ENCODE results near the gene TRIM67.
"Not testable (repeated sequence)": the region's sequence is repeated elsewhere in the genome, so short reads cannot be mapped to it uniquely, and the experiment has no call there.

TRIM67 gene

GRCh38 chr1:231158141-231158540 is 3.7 kb upstream of the TRIM67 start:
- DNase-seq (ENCODE audit: low read depth): not testable (repeated sequence)

DNA sequence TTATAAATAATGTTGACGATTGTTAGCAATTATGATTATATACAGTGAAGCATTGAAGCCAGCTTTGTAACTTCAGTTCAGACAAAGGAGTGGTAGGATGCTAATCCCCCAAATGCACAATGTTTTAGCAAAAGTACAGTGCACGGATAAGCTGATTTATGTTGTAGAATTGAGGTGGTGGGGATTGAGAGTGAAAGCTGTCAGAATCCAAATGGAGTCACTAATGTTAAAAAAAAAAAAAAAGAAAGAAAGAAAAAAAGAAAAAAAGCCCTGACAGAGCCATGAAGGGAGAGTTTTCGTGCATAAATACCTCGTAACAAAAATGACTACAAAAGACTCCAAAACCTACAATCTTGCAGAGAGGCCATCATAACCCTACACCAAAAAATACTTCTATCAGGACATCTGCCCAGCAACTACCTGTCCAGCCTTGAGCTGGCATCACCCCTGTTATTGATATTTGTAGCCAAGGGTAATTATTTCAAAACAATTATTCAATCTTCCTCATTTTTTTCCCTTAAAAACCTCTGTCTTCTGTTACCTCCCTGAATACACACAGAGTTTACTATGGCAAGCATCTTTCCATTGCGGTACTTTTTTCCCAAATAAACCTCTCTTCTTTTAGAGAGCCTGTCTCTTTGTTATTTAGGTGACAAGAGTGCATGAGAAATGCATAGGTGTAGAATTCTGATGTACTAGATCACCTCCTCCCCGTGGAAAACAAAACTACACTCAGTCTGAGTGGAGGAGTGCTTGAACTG is 2.5 kb upstream of the TRIM67 start:
- DNase-seq (ENCODE audit: low read depth): no peak

DNA sequence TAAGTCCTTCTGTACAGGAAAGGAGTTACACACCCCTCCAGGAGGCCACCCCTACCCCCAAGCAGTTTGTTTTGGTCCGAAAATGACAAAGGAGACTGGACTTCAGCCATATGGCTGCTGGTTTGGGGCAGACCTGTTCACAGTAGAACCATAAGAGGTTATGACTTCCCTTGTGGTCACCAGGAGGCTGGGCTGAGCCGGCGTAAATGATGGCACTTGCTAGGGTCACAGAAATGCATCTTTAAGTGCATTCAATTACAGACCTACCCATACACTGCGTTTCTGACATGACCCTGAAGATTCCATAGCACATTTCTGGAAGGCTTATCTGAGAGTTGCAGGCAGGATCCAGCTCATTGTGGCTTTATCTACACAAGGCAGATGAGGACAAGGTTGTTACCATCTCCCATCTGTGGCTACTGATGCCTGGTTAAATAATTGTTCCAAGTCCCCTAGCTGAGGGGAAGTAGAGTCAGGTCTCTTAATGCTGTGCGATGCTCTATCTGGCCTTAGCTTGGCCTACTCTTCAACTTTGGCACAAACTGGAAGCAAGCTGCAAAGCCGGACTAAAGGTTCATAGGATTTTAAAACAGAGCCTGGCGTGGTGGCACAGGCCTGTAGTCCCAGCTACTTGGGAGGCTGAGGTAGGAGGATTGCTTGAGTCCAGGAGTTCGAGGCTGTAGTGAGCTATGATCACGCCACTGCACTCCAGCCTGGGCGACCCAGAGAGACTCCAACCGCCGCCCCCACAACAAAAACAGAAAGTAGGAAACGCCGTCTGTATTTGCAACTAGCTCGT is 1.7 kb upstream of the TRIM67 start:
- no peak for DNase-seq (ENCODE audit: low read depth)

DNA sequence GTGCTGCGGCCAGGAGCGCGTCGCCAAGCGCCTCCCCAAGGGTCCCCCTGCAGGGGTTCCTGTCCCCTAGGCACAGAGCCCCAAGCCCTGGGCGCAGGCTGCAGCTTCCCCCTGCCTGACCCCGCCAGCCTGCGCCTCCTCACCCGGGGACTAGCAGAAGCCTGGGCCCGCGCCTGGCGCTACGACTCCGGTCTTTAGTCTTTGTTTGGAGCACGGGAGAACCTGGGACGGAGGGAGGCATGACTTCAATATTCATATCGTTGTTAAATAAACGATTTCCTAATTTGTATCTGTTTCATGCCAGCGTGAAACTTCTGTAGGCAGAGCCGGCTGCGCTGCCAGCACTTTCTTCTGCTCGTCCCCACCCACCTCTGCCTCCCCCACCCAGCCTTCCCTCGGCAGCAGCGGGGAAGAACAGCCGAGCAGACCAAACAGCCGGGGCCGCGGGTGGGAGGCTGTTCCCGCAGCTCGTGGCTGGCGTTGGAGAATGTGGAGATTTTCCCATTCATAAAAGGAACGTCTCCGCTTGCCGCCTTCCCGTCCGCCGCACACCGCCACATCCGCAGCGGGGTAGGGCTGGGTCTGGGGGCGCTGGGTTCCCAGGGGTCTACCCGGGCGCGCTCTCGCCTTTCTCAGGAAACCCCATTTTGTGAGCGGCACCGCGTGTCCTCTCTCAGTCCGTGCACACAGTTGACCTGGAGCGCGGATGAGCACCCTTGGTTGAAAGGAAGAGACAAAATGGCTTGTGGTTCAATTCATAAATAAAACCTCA is 777 bp upstream of the TRIM67 start:
- no peak for DNase-seq (ENCODE audit: low read depth)

GRCh38 chr1:231162297-231162969 is 575 bp downstream of the TRIM67 start:
- DNase-seq (ENCODE audit: low read depth): no peak

DNA sequence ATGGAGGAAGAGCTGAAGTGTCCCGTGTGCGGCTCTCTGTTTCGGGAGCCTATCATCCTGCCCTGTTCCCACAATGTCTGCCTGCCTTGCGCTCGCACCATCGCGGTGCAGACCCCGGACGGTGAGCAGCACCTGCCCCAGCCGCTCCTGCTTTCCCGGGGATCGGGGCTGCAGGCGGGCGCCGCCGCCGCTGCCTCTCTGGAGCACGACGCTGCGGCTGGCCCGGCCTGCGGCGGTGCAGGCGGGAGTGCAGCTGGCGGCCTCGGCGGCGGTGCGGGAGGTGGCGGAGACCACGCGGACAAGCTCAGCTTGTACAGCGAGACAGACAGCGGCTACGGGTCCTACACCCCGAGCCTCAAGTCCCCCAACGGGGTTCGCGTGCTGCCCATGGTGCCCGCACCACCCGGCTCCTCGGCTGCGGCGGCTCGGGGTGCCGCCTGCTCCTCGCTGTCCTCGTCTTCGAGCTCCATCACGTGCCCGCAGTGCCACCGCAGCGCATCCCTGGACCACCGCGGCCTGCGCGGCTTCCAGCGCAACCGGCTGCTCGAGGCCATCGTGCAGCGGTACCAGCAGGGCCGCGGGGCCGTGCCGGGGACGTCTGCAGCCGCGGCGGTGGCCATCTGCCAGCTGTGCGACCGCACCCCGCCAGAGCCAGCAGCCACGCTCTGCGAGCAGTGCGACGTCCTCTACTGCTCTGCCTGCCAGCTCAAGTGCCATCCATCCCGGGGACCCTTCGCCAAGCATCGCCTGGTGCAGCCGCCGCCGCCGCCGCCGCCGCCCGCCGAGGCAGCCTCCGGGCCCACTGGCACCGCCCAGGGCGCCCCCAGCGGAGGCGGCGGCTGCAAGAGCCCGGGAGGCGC is 1.3 kb downstream of the TRIM67 start:
- DNase-seq (ENCODE audit: low read depth): no peak

DNA sequence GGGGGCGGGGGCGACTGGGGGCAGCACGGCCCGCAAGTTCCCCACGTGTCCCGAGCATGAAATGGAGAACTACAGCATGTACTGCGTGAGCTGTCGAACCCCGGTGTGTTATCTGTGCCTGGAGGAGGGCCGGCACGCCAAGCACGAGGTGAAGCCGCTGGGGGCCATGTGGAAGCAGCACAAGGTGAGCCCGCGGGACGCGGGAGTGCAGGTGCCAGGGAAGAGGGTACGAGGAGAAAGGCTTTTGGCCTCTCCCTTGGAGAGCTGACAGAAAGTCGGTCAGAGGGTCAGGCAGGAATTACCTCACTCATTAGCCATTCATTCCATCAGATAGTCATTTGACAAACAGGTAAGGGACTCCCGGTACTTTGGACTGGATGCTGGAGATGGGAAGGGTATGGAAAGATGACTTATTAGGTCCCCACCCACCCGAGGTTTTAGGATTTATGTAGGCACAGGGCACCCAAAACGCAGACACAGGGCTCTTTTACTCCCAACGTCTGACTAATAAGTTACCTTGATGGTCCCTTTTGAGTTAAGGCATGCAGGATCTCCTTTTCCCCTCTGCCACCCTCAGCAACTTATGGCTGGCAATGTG is 2.1 kb downstream of the TRIM67 start:
- DNase-seq (ENCODE audit: low read depth): no peak

DNA sequence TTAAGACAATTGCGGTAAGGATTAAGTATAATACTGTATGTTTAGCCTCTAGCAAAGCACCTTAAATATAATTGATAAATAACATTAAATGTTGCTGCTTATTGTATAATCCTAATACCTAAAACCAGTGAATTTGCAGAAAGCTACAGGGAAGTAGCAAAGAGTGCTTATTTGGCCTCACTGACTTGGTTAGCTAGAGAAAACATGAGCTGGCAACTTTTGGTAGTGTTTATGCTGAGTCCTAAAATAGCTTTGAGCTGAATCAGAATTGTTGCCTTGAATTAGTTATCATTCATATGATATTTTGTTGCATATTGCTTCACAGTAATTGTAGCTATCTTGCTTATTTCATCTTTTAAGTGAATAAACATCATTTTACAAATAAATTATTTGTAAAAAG is 3.5 kb downstream of the TRIM67 start:
- no peak for DNase-seq (ENCODE audit: low read depth)

DNA sequence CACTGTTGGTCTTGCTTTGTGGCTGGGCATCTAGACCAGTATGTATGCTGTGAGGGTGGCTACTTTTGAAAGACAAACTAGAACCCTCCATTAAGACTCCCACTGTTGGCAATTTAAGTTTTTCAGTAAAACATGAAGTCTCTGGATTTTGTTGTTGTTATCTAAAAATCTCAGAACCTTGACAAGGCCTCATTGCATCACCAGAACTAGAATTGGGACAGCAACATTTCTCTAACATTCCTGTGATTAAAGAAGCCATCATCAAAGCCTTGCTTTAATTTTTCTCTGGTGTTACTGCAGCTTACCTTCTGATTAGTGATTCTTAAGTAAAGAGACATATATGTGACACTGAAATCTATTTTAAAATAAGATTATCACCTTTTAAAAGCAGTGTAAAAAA is 4.5 kb downstream of the TRIM67 start:
- no peak for DNase-seq (ENCODE audit: low read depth)

GRCh38 chr1:231170875-231171274 is 9.0 kb downstream of the TRIM67 start:
- no peak for DNase-seq (ENCODE audit: low read depth)

- no peak for DNase-seq (ENCODE audit: low read depth)
Measured at GRCh38 chr1:231171623-231172197, 9.9 kb downstream of the TRIM67 start.

GRCh38 chr1:231172411-231172810 is 10.6 kb downstream of the TRIM67 start:
- no peak for DNase-seq (ENCODE audit: low read depth)

- no peak for DNase-seq (ENCODE audit: low read depth)
Measured at GRCh38 chr1:231176421-231176820, 14.6 kb downstream of the TRIM67 start.

GRCh38 chr1:231177226-231177625 is 15.4 kb downstream of the TRIM67 start:
- no peak for DNase-seq (ENCODE audit: low read depth)

GRCh38 chr1:231177936-231178335 is 16.1 kb downstream of the TRIM67 start:
- DNase-seq (ENCODE audit: low read depth): no peak

DNA sequence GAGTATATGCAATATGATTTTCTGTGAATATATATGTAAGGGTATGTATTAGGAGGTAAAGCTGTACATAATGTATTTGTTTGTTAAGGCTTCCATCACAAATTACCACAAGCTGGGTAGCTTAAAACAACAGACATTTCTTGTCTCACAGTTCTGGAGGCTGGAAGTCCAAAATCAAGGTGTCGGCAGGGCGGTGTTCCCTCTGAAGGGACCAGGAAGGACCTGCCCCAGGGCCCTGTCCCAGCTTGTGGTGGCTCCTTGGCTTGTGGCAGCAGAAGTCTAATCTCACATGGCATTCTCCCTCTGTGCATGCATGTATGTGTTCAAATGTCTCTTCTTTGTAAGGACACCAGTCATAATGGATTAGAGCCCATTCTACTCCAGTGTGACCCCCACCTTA is 17.1 kb downstream of the TRIM67 start:
- no peak for DNase-seq (ENCODE audit: low read depth)

- no peak for DNase-seq (ENCODE audit: low read depth)
Measured at GRCh38 chr1:231180034-231180433, 18.2 kb downstream of the TRIM67 start.

GRCh38 chr1:231181271-231181670 is 19.4 kb downstream of the TRIM67 start:
- no peak for DNase-seq (ENCODE audit: low read depth)

- no peak for DNase-seq (ENCODE audit: low read depth)
Measured at GRCh38 chr1:231182317-231182716, 20.5 kb downstream of the TRIM67 start.
